Smooth muscle cell (in vitro differentiated cells): ENCODE data around the gene RBM33. TPM values are rescaled to one million over a fixed set of nuclear protein-coding genes. Genes with fewer than 3 reads are reported as not detected.

ENCODE experiments used
- DNase-seq: peaks from one replicate; lab custom pipeline; 2025; ENCODE audit not compliant: unreplicated experiment; lab: John Stamatoyannopoulos, UW
- H2AFZ ChIP-seq: fragments of 200-600 bp; sonication (generic); 2 replicates; pipeline ENCODE4 v1.6.0; 2016; ENCODE audit warnings: antibody characterized with exemption, low read depth, mild to moderate bottlenecking
- H3F3A ChIP-seq: fragments of 200-600 bp; sonication (generic); 2 replicates; pipeline ENCODE4 v1.6.0; 2017; ENCODE audit warnings: antibody characterized with exemption, low read depth
- H3K27ac ChIP-seq: fragments of 200-600 bp; sonication (generic); 2 replicates; pipeline ENCODE4 v1.5.1; 2016; ENCODE audit warnings: low read depth, mild to moderate bottlenecking
- H3K27me3 ChIP-seq: fragments of 200-600 bp; sonication (generic); 2 replicates; pipeline ENCODE4 v1.6.1; 2016; ENCODE audit warnings: low read depth, mild to moderate bottlenecking
- H3K36me3 ChIP-seq: fragments of 200-600 bp; sonication (generic); 2 replicates; pipeline ENCODE4 v1.5.1; 2016; ENCODE audit warnings: low read depth
- H3K4me1 ChIP-seq: fragments of 200-600 bp; sonication (generic); 2 replicates; pipeline ENCODE4 v1.5.1; 2016; ENCODE audit warnings: low read depth
- H3K4me2 ChIP-seq: fragments of 200-600 bp; sonication (generic); 2 replicates; pipeline ENCODE4 v1.6.0; 2016; ENCODE audit warnings: mild to moderate bottlenecking
- H3K4me3 ChIP-seq: fragments of 200-600 bp; sonication (generic); 2 replicates; pipeline ENCODE4 v1.5.1; 2016; ENCODE audit warnings: mild to moderate bottlenecking
- H3K79me2 ChIP-seq: fragments of 200-600 bp; sonication (generic); 2 replicates; pipeline ENCODE4 v1.6.0; 2016; ENCODE audit warnings: low read depth, mild to moderate bottlenecking
- H3K9ac ChIP-seq: fragments of 200-600 bp; sonication (generic); 2 replicates; pipeline ENCODE4 v1.6.0; 2016; ENCODE audit warnings: low read depth
- H3K9me3 ChIP-seq: fragments of 200-600 bp; sonication (generic); replicated peaks from 2 replicates; pipeline ENCODE4 v1.5.1; 2016; ENCODE audit warnings: low read depth
- H4K20me1 ChIP-seq: fragments of 200-600 bp; sonication (generic); 2 replicates; pipeline ENCODE4 v1.6.0; 2016; ENCODE audit warnings: low read depth
- CTCF ChIP-seq: fragments of 200-600 bp; sonication (generic); IDR thresholded peaks from 2 replicates; pipeline ENCODE4 v1.5.1; 2017; ENCODE audit warnings: borderline replicate concordance, mild to moderate bottlenecking, antibody characterized with exemption; ENCODE audit not compliant: insufficient read depth, poor library complexity, severe bottlenecking
- WGBS: methylation state at CpG from one replicate; pipeline ENCODE4 v1.1.7; 2016; ENCODE audit warnings: low lambda C conversion rate; 5-methylcytosine and 5-hydroxymethylcytosine counted together
- polyA plus RNA-seq: library from polyadenylated mRNA; unstranded; fragments of >200 nt; fragmentation: Nextera tagmentation; extraction: Ambion mirVana; gene quantifications from 2 replicates; pipeline ENCODE4 v1.2.1, GENCODE V29; 2016
- total RNA-seq: library from RNA; depleted of rRNA; stranded (reverse); fragments of >200 nt; gene quantifications from 2 replicates; pipeline ENCODE4 v1.2.3, GENCODE V29; 2014

RBM33 gene
- total and polyA plus RNA-seq, 2 experiments from 2014 or later: 22.5 to 25.3 TPM

GRCh38 chr7:155820788-155821187, 176.3 kb downstream of the RBM33 start:
- no peaks in the 10 kb centered on the region for H3K36me3 ChIP-seq
- H3K9ac ChIP-seq: no peak overlapping the region
- no peak for DNase-seq
- H4K20me1 ChIP-seq: no peaks in the 10 kb centered on the region
- H3K4me1 ChIP-seq: no peaks in the 10 kb centered on the region
- H2AFZ ChIP-seq: no peak overlapping the region
- no peak for TF ChIP-seq CTCF
- no peak overlapping the region for H3K4me3 ChIP-seq
- H3K9me3 ChIP-seq: no peaks in the 10 kb centered on the region
- no peaks in the 10 kb centered on the region for H3K79me2 ChIP-seq
- no peaks in the 10 kb centered on the region for H3F3A ChIP-seq
- no peak overlapping the region for H3K27ac ChIP-seq
- H3K27me3 ChIP-seq: peaks cover 41% of the 10 kb centered on the region
- WGBS: 83% methylated on average over 13 of the region's 13 CpGs
- H3K4me2 ChIP-seq: no peak overlapping the region

- Histone ChIP-seq H3K27ac (no peak overlapping the region), H3K79me2 (no peaks in the 10 kb centered on the region)
- WGBS: 93% methylated on average over 11 of the region's 11 CpGs
Observed at GRCh38 chr7:155821851-155822250, 177.4 kb downstream of the RBM33 start.

GRCh38 chr7:155824227-155824886, 179.9 kb downstream of the RBM33 start:
- H3K79me2 ChIP-seq: no peaks in the 10 kb centered on the region
- WGBS: 92% methylated on average over 17 of the region's 17 CpGs
- no peak overlapping the region for H2AFZ ChIP-seq
- DNase-seq: no peak
- H3F3A ChIP-seq: no peaks in the 10 kb centered on the region
- peaks cover 33% of the 10 kb centered on the region for H3K27me3 ChIP-seq
- no peaks in the 10 kb centered on the region for H4K20me1 ChIP-seq
- no peak overlapping the region for H3K4me3 ChIP-seq
- TF ChIP-seq CTCF: no peak
- no peaks in the 10 kb centered on the region for H3K4me1 ChIP-seq
- H3K9me3 ChIP-seq: no peaks in the 10 kb centered on the region
- no peak overlapping the region for H3K4me2 ChIP-seq
- no peaks in the 10 kb centered on the region for H3K36me3 ChIP-seq
- no peak overlapping the region for H3K27ac ChIP-seq
- no peak overlapping the region for H3K9ac ChIP-seq

More at GRCh38 chr7:155821851-155822250, 177.4 kb downstream of the RBM33 start:
- Histone ChIP-seq H3K36me3 (no peaks in the 10 kb centered on the region), H3F3A (no peaks in the 10 kb centered on the region), H3K4me1 (no peaks in the 10 kb centered on the region), H3K4me3 (no peak overlapping the region), H3K9me3 (no peaks in the 10 kb centered on the region), H2AFZ (no peak overlapping the region), H3K9ac (no peak overlapping the region), H3K27me3 (peaks cover 33% of the 10 kb centered on the region), H3K4me2 (no peak overlapping the region), H4K20me1 (no peaks in the 10 kb centered on the region)
- no peak for DNase-seq
- no peak for TF ChIP-seq CTCF

GRCh38 chr7:155825336-155825735, 180.9 kb downstream of the RBM33 start:
- TF ChIP-seq CTCF: no peak
- WGBS: 81% methylated on average over 3 of the region's 3 CpGs
- H3K4me2 ChIP-seq: no peak overlapping the region
- peaks cover 33% of the 10 kb centered on the region for H3K27me3 ChIP-seq
- H3K79me2 ChIP-seq: no peaks in the 10 kb centered on the region
- no peak for DNase-seq
- H3K36me3 ChIP-seq: no peaks in the 10 kb centered on the region
- no peaks in the 10 kb centered on the region for H3K9me3 ChIP-seq
- H3K4me1 ChIP-seq: no peaks in the 10 kb centered on the region
- H2AFZ ChIP-seq: no peak overlapping the region
- H3K9ac ChIP-seq: no peak overlapping the region
- H3K4me3 ChIP-seq: no peak overlapping the region
- H3K27ac ChIP-seq: no peak overlapping the region
- H4K20me1 ChIP-seq: no peaks in the 10 kb centered on the region
- no peaks in the 10 kb centered on the region for H3F3A ChIP-seq
